ENCODE measurements around the gene TLR5. TPM values are rescaled to one million over a fixed set of nuclear protein-coding genes. Genes with fewer than 3 reads are reported as not detected.

The TLR5 gene
- total RNA-seq, 6 experiments from 2014 or later, result 0.84 to 3.3 (median 2.5) TPM

DNA sequence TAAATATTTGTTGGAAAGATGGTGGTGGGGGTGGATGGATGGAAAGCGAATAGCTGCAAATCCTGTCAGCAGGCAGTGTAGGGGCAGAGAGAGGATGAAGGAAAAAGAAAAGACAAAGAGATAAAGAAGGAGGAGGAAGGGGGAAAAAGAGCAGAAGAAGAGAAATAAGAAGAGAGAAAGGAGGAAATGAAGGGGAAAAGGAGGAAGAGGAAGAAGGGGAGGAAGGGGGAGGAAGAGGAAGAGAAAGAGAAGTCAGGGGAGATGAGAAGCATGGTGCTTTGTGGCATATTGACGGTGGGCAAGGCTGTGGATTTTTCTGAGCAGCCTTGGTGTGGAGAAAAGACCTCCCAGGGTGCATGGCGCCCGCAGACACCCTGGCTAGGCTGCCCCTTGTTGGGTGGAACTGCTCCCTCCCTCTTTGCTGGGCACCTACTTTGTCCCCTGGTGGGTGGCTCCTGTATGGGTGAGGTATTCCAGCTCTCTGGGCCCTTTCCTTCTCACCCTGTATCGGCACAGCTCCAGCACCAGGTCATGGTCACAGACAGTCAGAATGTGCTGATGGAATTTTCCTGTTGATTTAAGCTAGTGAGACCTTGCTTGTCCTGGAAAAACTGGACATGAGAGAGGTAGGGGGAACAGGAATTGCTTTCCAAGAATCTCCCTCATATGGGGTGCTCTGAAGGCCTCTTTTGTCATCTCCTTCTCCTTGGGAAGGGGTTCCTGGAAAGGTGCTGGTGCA is 45.7 kb upstream of the TLR5 start:
- no peaks in the 10 kb centered on the region for H3K36me3 ChIP-seq
- H3K27ac ChIP-seq, result no peak overlapping the region
- no peaks in the 10 kb centered on the region for H3K27me3 ChIP-seq
- peak; percentile 50 to 71 (median 55) for DNase-seq
- no peak for TF ChIP-seq POLR2A (IDR thresholded peaks at IDR 0.05)
- TF ChIP-seq, protein P1, sequence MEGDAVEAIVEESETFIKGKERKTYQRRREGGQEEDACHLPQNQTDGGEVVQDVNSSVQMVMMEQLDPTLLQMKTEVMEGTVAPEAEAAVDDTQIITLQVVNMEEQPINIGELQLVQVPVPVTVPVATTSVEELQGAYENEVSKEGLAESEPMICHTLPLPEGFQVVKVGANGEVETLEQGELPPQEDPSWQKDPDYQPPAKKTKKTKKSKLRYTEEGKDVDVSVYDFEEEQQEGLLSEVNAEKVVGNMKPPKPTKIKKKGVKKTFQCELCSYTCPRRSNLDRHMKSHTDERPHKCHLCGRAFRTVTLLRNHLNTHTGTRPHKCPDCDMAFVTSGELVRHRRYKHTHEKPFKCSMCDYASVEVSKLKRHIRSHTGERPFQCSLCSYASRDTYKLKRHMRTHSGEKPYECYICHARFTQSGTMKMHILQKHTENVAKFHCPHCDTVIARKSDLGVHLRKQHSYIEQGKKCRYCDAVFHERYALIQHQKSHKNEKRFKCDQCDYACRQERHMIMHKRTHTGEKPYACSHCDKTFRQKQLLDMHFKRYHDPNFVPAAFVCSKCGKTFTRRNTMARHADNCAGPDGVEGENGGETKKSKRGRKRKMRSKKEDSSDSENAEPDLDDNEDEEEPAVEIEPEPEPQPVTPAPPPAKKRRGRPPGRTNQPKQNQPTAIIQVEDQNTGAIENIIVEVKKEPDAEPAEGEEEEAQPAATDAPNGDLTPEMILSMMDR (IDR thresholded peaks at IDR 0.05), result no peak
- WGBS (ENCODE audit: insufficient coverage, low coverage, low lambda C conversion rate, missing lambda C conversion rate), result 84% methylated on average over 3 of the region's 5 CpGs
- intact Hi-C loops (cut with DNase I), result no loop called here
- no peaks in the 10 kb centered on the region for H3K9me3 ChIP-seq
- no peak overlapping the region for H3K4me3 ChIP-seq
- peak; percentile 70 to 90 (median 84) for ATAC-seq
- H3K4me1 ChIP-seq, result no peaks in the 10 kb centered on the region

DNA sequence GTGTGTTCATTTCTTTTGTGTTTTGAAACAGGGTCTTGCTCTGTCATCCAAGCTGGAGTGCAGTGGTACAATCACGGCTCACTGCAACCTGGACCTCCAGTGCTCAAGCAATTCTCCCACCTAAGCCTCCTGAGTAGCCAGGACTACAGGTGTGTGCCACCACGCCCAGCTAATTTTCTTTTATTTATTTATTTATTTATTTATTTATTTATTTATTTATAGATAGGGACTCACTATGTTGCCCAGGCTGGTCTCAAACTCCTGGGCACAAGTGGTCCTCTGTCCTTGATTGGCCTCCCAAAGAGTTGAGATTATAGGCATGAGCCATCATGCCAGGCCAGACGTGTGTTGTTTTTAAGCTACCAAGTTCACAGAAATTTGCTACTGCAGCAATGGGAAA is 43.8 kb upstream of the TLR5 start:
- Histone ChIP-seq H3K36me3 (no peaks in the 10 kb centered on the region), H3K9me3 (no peaks in the 10 kb centered on the region), H3K27me3 (no peaks in the 10 kb centered on the region), H3K27ac (no peak overlapping the region), H3K4me1 (peaks cover 0 to 2% (median 0%) of the 10 kb centered on the region in 4 donors), H3K4me3 (no peak overlapping the region)
- intact Hi-C loops (cut with DNase I), result no loop called here
- TF ChIP-seq POLR2A (IDR thresholded peaks at IDR 0.05), result no peak
- TF ChIP-seq, protein P1 (IDR thresholded peaks at IDR 0.05), result no peak
- DNase-seq, result no peak
- WGBS (ENCODE audit: insufficient coverage, low coverage, low lambda C conversion rate, missing lambda C conversion rate), result 92% methylated on average over 3 of the region's 3 CpGs
- no peak for ATAC-seq

DNA sequence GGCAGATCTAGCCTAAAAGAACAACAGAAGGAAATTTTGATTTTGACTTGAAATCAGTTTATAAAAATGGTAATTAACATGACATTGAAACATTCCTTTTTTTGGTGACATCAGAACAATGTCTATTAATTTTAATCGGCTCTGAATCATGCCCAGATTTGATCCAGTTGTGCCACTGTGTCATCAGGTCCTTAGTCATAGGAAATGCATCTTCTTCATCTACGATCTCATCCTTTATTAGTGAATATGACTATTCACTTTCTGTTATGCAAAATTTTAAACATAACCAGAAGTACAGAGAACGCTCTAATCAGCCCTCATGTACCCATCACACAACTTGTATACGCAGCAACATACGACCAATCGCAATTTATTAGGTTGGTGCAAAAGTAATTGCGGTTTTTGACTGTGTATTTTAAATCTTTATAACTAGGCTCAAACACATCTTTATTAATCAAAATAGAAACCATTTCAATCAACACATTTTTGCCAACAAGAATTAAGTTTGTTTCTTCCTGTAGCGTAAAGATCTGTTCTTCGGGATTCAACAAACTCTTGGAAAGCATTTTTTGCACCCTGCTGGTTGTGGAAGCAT is 40.3 kb upstream of the TLR5 start:
- TF ChIP-seq POLR2A (IDR thresholded peaks at IDR 0.05), result no peak
- TF ChIP-seq, protein P1 (IDR thresholded peaks at IDR 0.05), result no peak

DNA sequence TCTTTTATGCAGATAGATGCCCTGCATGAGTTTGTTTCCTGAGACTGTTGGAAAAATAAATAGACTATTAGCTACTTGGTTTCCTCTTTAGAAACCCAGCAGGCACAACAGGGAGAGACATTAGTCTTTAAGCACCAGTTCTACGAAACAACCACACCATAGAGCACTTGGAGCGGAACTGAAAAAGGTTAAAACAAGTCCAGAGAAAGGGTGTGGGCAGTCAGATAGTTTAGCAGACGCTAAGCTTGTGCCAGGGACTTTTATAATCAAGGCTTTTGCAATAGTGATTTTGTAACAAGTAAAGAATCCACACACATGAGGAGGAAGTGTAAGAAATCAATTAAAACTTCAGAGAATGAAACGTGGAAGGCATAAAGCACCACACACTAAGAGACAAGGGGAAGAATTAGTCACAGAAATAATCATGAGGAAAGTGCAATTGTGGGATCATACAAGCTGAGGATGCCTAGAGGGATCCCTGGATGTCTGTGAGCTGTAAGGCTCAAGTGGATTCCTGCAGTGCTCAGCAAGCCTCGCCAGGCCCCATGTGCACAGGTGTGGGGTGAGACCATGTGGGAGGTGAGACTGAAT is 37.8 kb upstream of the TLR5 start:
- ATAC-seq (peak; percentile 77 to 79 (median 78)), DNase-seq (peak in 1 of 3 donors; percentile 54)
- Histone ChIP-seq H3K4me1 (peaks cover 0 to 50% (median 23%) of the 10 kb centered on the region in 4 donors), H3K27me3 (no peaks in the 10 kb centered on the region), H3K4me3 (no peak overlapping the region), H3K36me3 (no peaks in the 10 kb centered on the region), H3K9me3 (no peaks in the 10 kb centered on the region), H3K27ac (peak overlapping the region; percentile 48 to 86 (median 72))
- 28% methylated on average over 5 of the region's 5 CpGs for WGBS (ENCODE audit: insufficient coverage, low coverage, low lambda C conversion rate, missing lambda C conversion rate)
- intact Hi-C loops (cut with DNase I), result no loop called here
- TF ChIP-seq, protein P1 (IDR thresholded peaks at IDR 0.05), result no peak
- peak; percentile 69 for TF ChIP-seq POLR2A (IDR thresholded peaks at IDR 0.05)

More for the DNA sequence above, 40.3 kb upstream of the TLR5 start:
- Histone ChIP-seq H3K4me1 (peaks cover 0 to 32% (median 13%) of the 10 kb centered on the region in 4 donors), H3K9me3 (no peaks in the 10 kb centered on the region), H3K27me3 (no peaks in the 10 kb centered on the region), H3K36me3 (no peaks in the 10 kb centered on the region), H3K4me3 (no peak overlapping the region), H3K27ac (no peak overlapping the region)
- 91% methylated on average over 9 of the region's 9 CpGs for WGBS (ENCODE audit: insufficient coverage, low coverage, low lambda C conversion rate, missing lambda C conversion rate)
- intact Hi-C loops (cut with DNase I), result no loop called here
- no peak for DNase-seq
- no peak for ATAC-seq
